ENCODE measurements around the gene MAGI1.

- no peak for TF ChIP-seq POLR2A (IDR thresholded peaks at IDR 0.05)
- TF ChIP-seq CTCF (IDR thresholded peaks at IDR 0.05) = no peak
Measured at GRCh38 chr3:65638301-65638700, 400.4 kb downstream of the MAGI1 start.

Measured in vagina (tissue), 2 donors.